ENCODE results near the gene FBXL4.

Gene FBXL4

DNA sequence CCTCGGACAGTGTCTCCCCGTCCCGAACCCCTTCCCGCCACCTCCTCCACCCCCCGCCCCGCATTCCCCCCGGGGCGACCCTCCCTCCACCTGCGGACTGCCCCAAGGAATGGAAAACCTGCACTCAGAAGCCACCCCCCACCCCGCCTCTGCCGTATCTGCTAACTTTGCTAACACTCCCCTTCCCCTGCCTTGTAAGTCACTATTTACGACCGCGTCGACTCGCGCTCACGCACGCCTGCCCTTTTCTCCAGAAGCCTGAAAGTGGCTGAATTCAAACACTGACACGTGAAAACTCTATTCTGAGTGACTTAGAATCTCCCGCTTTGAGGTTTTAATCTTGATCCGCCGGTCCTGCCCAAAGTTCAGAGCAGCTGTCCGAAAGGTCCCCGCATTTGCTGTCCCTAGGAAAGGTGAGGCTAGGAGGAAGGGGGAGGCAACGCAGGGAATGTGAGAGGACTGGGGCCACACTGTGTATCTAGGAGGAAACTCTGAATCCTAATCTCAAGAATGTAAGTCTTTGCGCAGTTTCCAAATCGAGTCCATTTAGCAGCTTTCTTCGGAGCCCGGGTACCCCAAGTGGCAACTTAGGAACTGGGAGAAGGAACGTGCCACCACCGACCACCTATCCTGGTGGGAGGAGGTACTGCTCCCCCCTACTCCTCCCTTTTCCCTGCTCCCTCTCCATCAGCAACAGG lies 122.7 kb downstream of the FBXL4 start:
- Histone ChIP-seq H3K27ac (no peak overlapping the region), H3K4me3 (ENCODE audit: low read depth, low read length) (peak overlapping the region; percentile 43), H3K36me3 (no peaks in the 10 kb centered on the region), H3K9me3 (ENCODE audit: severe bottlenecking) (no peaks in the 10 kb centered on the region), H3K27me3 (ENCODE audit: insufficient read depth, low read depth, severe bottlenecking) (peaks cover 80% of the 10 kb centered on the region)
- no peak for DNase-seq
- TF ChIP-seq, protein P1, sequence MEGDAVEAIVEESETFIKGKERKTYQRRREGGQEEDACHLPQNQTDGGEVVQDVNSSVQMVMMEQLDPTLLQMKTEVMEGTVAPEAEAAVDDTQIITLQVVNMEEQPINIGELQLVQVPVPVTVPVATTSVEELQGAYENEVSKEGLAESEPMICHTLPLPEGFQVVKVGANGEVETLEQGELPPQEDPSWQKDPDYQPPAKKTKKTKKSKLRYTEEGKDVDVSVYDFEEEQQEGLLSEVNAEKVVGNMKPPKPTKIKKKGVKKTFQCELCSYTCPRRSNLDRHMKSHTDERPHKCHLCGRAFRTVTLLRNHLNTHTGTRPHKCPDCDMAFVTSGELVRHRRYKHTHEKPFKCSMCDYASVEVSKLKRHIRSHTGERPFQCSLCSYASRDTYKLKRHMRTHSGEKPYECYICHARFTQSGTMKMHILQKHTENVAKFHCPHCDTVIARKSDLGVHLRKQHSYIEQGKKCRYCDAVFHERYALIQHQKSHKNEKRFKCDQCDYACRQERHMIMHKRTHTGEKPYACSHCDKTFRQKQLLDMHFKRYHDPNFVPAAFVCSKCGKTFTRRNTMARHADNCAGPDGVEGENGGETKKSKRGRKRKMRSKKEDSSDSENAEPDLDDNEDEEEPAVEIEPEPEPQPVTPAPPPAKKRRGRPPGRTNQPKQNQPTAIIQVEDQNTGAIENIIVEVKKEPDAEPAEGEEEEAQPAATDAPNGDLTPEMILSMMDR (IDR thresholded peaks at IDR 0.05; ENCODE audit: low read depth, low read length): no peak

DNA sequence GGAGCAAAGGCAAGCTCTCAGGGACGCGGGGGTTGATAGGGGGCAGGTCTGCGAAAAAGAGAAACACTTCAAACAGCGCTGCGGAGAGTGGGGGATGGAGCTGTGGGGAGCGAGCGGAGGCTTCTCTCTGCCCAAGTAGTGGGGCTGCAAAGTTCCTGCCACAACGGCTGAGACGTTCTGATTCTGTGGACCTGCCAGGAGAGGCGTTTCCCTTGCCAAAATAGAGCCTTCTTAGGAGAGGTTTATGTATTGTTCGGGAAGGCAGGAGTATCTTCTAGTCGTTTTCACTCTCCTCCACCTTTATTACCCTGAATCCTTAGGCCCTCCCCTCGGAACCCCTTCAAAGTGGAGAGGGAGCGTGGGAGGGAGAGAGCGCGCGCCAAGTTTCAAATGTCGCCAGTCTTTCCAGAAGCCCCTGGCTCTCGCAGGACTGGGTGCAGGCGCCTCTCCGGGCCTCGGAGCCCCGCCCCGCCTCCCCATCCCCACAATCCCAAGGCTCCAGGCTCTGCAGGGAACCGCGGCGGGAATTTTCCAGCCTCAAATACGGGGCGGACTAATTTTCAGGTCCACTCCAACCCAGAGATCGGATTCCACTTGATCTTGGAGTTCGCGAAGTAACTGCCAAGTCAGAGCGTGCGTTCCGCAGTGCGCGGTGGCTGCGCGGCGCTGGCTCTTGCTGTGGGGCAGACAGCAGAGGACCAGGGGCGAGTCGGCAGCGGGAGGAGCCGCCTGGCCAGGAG lies 123.4 kb downstream of the FBXL4 start:
- Histone ChIP-seq H3K27me3 (ENCODE audit: insufficient read depth, low read depth, severe bottlenecking) (peaks cover 74% of the 10 kb centered on the region), H3K4me3 (ENCODE audit: low read depth, low read length) (peak overlapping the region; percentile 43), H3K36me3 (no peaks in the 10 kb centered on the region), H3K9me3 (ENCODE audit: severe bottlenecking) (no peaks in the 10 kb centered on the region), H3K27ac (no peak overlapping the region)
- peak; percentile 28 for DNase-seq
- TF ChIP-seq, protein P1 (IDR thresholded peaks at IDR 0.05; ENCODE audit: low read depth, low read length): no peak

DNA sequence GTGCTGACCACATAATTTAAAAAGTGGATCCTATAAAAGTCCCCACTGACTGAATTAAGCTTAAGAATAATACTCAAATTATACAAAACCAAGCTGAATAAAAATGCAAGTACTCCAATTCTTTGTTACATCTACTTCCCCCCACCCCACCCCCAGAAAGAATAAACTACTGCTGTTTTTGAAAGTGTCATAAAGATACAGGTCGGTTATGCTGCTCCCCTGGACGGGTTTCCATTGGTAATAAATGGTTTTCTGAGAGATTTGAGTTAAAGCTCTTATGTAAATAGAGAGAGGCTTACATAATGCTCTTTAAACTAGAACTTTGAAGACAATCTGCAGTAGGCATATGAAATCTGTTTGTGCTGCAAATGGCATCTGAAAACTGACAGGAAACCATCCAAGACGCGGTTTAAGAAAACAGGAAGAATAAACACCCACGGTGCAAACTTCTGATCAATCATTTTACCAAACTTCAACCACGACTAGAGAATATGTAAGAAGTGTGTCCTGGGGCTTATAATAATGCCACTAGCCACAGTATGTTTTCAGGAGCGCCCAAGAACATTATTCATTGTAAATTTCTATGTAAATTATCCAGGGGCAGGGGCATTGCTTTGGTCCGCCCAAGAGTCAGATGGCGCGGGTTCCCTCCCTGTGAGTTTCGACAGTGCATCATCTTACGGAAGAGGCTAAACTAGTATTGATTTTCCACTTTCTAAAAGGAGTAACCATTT lies 124.2 kb downstream of the FBXL4 start:
- no peak overlapping the region for H3K27ac ChIP-seq
- H3K27me3 ChIP-seq (ENCODE audit: insufficient read depth, low read depth, severe bottlenecking): peaks cover 68% of the 10 kb centered on the region
- H3K9me3 ChIP-seq (ENCODE audit: severe bottlenecking): no peaks in the 10 kb centered on the region
- TF ChIP-seq, protein P1 (IDR thresholded peaks at IDR 0.05; ENCODE audit: low read depth, low read length): no peak
- H3K4me3 ChIP-seq (ENCODE audit: low read depth, low read length): peak overlapping the region; percentile 43
- no peak for DNase-seq
- H3K36me3 ChIP-seq: no peaks in the 10 kb centered on the region

DNA sequence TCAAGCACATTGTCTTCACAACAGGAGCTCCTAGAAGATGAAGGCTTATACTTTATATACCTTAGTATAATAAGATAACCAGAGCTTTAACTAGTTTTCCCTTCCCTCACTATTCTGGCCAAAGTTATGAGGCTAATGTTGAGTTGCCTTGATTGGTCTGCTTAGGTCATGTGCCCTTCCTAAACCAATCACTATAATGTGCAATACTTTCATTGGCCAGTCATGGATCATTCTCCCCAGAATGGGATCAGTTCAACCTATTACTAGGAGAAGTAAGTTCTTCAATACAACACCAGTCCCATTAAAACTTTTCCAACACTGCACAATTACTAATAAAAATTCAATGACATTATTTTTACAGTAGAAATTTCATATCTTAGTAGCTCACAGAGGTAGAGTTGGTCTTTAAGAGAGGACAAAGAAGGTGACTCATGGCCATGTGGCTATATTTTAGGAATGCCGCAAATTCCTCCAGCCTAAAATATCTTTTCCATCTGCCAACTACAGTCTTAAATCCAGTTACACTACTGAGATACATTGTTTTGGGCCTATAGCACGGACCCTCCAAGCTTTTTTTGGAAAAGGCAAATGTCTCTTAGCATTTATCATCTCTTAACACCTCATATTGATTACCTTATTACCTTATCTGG lies 125.9 kb downstream of the FBXL4 start:
- no peaks in the 10 kb centered on the region for H3K36me3 ChIP-seq
- TF ChIP-seq, protein P1 (IDR thresholded peaks at IDR 0.05; ENCODE audit: low read depth, low read length): no peak
- DNase-seq: no peak
- no peaks in the 10 kb centered on the region for H3K9me3 ChIP-seq (ENCODE audit: severe bottlenecking)
- H3K27me3 ChIP-seq (ENCODE audit: insufficient read depth, low read depth, severe bottlenecking): peaks cover 51% of the 10 kb centered on the region
- H3K4me3 ChIP-seq (ENCODE audit: low read depth, low read length): no peak overlapping the region
- H3K27ac ChIP-seq: no peak overlapping the region
